ENCODE measurements around the gene MYLIP.

- TF ChIP-seq CTCF (IDR thresholded peaks at IDR 0.05), result no peak
- no peak for TF ChIP-seq CBFB (CRISPR knock-in tag; IDR thresholded peaks at IDR 0.05; ENCODE audit: low read depth)
- no peak for TF ChIP-seq USF2 (CRISPR knock-in tag; IDR thresholded peaks at IDR 0.05)
- no peak for TF ChIP-seq GABPB1 (CRISPR knock-in tag; IDR thresholded peaks at IDR 0.05)
- no peak for TF ChIP-seq ETV6 (CRISPR knock-in tag; IDR thresholded peaks at IDR 0.05)
- TF ChIP-seq, protein P1, sequence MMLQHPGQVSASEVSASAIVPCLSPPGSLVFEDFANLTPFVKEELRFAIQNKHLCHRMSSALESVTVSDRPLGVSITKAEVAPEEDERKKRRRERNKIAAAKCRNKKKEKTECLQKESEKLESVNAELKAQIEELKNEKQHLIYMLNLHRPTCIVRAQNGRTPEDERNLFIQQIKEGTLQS (CRISPR knock-in tag; conservative IDR thresholded peaks at IDR 0.05), result no peak
- TF ChIP-seq CREM (CRISPR knock-in tag; IDR thresholded peaks at IDR 0.05), result no peak
- no peak for TF ChIP-seq CREB1 (CRISPR knock-in tag; IDR thresholded peaks at IDR 0.05)
These were observed 23.0 kb upstream of the MYLIP start for GRCh38 chr6:16105854-16106253.
